Esophagus squamous epithelium (tissue), 5 donors: ENCODE data around the gene PRRC2B. TPM values are rescaled to one million over a fixed set of nuclear protein-coding genes. Genes with fewer than 3 reads are reported as not detected.
A peak's percentile ranks its signal among the peaks of the same experiment; 100 is the strongest.

Source experiments
- DNase-seq: peaks from one replicate; lab custom pipeline; 2025; lab: John Stamatoyannopoulos, UW
- H3K27ac ChIP-seq, 4 donors: fragments of 200-600 bp; sonication (generic); one replicate each; pipeline ENCODE4 v1.5.1; 2016 to 2019; ENCODE audit warnings: mild to moderate bottlenecking in 1 of 4
- H3K27me3 ChIP-seq, 4 donors: fragments of 200-600 bp; sonication (generic); 1 replicate in 3 of 4; 2 replicates in 1 of 4; pipeline versions ENCODE4 v1.5.1 to v1.6.0; 2017 to 2021; ENCODE audit warnings: antibody characterized with exemption in 1 of 4
- H3K36me3 ChIP-seq, 3 donors: fragments of 200-600 bp; sonication (generic); one replicate each; pipeline ENCODE4 v1.5.1; 2016 to 2019
- H3K4me1 ChIP-seq, 3 donors: fragments of 200-600 bp; sonication (generic); one replicate each; pipeline ENCODE4 v1.5.1; 2017 to 2019
- H3K4me3 ChIP-seq, 4 donors: fragments of 200-600 bp; sonication (generic); 1 replicate in 3 of 4; 2 replicates in 1 of 4; pipeline ENCODE4 v1.5.1; 2016 to 2019; ENCODE audit warnings: mild to moderate bottlenecking in 2 of 4, moderate library complexity in 1 of 4
- H3K9me3 ChIP-seq, 3 donors: fragments of 200-600 bp; sonication (generic); one replicate each; pipeline ENCODE4 v1.5.1; 2016 to 2019
- CTCF ChIP-seq, 6 experiments: fragments of 450-650 bp in 4 of 6; fragments of 200-600 bp in 2 of 6; sonication (generic) in 2 of 6; IDR thresholded peaks; one replicate each; pipeline ENCODE4 v1.5.1; 2016 to 2019; ENCODE audit warnings: antibody characterized with exemption in 6 of 6, mild to moderate bottlenecking in 4 of 6, moderate library complexity in 4 of 6
- POLR2A ChIP-seq, 4 donors: fragments of 450-650 bp; IDR thresholded peaks; one replicate each; pipeline ENCODE4 v1.6.1; 2017; ENCODE audit warnings: antibody characterized with exemption in 4 of 4, mild to moderate bottlenecking in 4 of 4, moderate library complexity in 3 of 4
- WGBS, 2 donors: methylation state at CpG; one replicate each; pipeline ENCODE4 v1.1.5; 2018; 5-methylcytosine and 5-hydroxymethylcytosine counted together
- intact Hi-C: fragments of 100-400 bp; cut with DNase I; formaldehyde crosslinking; loops from one replicate; pipeline ENCODE4 v1.15.0; 2022
- total RNA-seq, 4 donors: library from RNA; depleted of rRNA; stranded (reverse); fragments of >200 nt; gene quantifications; one replicate each; pipeline ENCODE4 v1.1.0, GENCODE V29; 2016
- donor health status: DM: yes; HTN: yes; CAD: no.

Gene PRRC2B
- total RNA-seq, 4 donors from 2014 or later = 46.6 to 73.8 (median 62.9) TPM

DNA sequence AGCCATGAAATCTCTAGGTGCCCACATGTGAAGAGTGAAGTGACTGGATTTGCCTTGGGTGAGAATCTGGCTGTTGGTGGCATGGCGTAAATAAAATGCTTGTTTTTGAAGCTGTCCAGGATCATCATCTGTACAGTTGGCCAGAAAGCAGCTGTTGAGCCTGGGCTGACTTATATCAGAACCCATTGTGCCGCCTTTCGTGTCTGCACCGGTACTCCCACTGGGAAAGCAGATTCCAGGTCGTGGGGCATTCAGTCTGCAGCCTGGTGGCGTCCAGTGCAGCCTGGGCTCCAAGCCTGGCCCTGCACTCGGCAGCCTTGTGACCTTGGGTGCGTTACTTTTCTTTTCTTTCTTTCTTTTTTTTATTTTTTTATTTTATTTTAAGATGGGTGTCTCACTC is 27.8 kb downstream of the PRRC2B start:
- H3K27ac ChIP-seq = peak overlapping the region; percentile 6 to 87 (median 66)
- intact Hi-C loops = no loop called here
- 82 to 84% methylated on average over 8 of the region's 8 CpGs for WGBS, 2 donors

GRCh38 chr9:131422241-131422792 is 28.4 kb downstream of the PRRC2B start:
- no peaks in the 10 kb centered on the region for H3K9me3 ChIP-seq
- 22 to 29% methylated on average over 10 to 12 of the region's 12 CpGs for WGBS, 2 donors
- H3K36me3 ChIP-seq = peaks cover 0 to 6% (median 0%) of the 10 kb centered on the region in 3 donors
- H3K27me3 ChIP-seq = no peaks in the 10 kb centered on the region
- intact Hi-C loops = no loop called here
- peaks cover 61 to 91% (median 69%) of the 10 kb centered on the region in 3 donors for H3K4me1 ChIP-seq
- H3K27ac ChIP-seq = peak overlapping the region; percentile 64 to 87 (median 76)
- DNase-seq = no peak
- H3K4me3 ChIP-seq = peak overlapping the region in 1 of 4 donors; percentile 33
- TF ChIP-seq POLR2A (IDR thresholded peaks at IDR 0.05) (no peak), CTCF (IDR thresholded peaks at IDR 0.05) (peak in 4 of 6 experiments; percentile 24 to 54 (median 38))

More for the DNA sequence above, 27.8 kb downstream of the PRRC2B start:
- no peak for DNase-seq
- no peaks in the 10 kb centered on the region for H3K27me3 ChIP-seq
- H3K9me3 ChIP-seq = no peaks in the 10 kb centered on the region
- peaks cover 66 to 97% (median 75%) of the 10 kb centered on the region in 3 donors for H3K4me1 ChIP-seq
- no peak for TF ChIP-seq CTCF (IDR thresholded peaks at IDR 0.05)
- TF ChIP-seq POLR2A (IDR thresholded peaks at IDR 0.05) = no peak
- H3K4me3 ChIP-seq = no peak overlapping the region
- peaks cover 0 to 6% (median 0%) of the 10 kb centered on the region in 3 donors for H3K36me3 ChIP-seq

DNA sequence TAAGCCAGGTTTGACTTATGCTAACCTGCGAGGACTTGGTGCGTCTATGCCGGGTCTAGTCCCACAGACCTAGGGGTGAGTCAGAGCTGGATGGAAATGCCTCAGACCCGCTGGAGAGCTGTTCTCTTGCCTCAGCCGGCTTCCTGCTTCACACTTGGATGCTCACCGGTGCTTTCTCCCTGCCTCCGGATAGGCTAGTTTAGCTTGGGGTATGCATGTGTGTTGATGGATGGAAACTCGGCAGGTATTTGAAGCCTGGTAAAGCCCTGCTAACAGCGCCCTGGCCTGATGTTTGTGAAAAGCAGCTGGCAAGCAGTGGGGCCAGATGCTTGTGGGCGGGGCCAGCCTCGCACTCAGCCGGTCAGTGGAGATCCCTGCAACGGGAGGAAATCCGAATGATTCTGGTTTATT is 29.3 kb downstream of the PRRC2B start:
- no peaks in the 10 kb centered on the region for H3K27me3 ChIP-seq
- intact Hi-C loops = no loop called here
- 11 to 19% methylated on average over 7 to 9 of the region's 14 CpGs for WGBS, 2 donors
- peaks cover 0 to 6% (median 0%) of the 10 kb centered on the region in 3 donors for H3K36me3 ChIP-seq
- H3K9me3 ChIP-seq = no peaks in the 10 kb centered on the region
- H3K4me1 ChIP-seq = peaks cover 52 to 85% (median 60%) of the 10 kb centered on the region in 3 donors
- peak overlapping the region; percentile 64 to 87 (median 76) for H3K27ac ChIP-seq
- H3K4me3 ChIP-seq = peak overlapping the region in 3 of 4 donors; percentile 6 to 33 (median 13)
- DNase-seq = no peak
- TF ChIP-seq CTCF (IDR thresholded peaks at IDR 0.05) = no peak
- TF ChIP-seq POLR2A (IDR thresholded peaks at IDR 0.05) = no peak

DNA sequence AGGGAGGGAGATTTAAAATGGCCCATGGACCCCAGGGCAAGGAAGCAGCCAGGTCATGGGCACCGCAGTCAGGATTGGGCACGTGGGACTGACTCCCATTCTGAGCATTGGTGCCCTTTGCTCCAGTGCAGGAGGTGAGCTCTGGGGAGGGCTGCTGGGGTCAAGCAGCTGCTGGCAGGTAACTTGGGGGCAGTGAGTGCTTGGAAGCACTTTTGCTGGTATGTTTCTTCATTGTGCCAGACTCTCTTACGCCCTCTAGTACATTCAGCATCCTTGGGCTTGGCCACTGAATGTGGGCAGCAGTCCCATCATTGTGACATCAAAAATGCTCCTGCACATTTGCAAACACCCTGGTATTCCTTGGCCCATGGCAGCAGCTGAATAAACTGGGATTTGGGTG is 32.7 kb downstream of the PRRC2B start:
- no peak for DNase-seq
- intact Hi-C loops = no loop called here

DNA sequence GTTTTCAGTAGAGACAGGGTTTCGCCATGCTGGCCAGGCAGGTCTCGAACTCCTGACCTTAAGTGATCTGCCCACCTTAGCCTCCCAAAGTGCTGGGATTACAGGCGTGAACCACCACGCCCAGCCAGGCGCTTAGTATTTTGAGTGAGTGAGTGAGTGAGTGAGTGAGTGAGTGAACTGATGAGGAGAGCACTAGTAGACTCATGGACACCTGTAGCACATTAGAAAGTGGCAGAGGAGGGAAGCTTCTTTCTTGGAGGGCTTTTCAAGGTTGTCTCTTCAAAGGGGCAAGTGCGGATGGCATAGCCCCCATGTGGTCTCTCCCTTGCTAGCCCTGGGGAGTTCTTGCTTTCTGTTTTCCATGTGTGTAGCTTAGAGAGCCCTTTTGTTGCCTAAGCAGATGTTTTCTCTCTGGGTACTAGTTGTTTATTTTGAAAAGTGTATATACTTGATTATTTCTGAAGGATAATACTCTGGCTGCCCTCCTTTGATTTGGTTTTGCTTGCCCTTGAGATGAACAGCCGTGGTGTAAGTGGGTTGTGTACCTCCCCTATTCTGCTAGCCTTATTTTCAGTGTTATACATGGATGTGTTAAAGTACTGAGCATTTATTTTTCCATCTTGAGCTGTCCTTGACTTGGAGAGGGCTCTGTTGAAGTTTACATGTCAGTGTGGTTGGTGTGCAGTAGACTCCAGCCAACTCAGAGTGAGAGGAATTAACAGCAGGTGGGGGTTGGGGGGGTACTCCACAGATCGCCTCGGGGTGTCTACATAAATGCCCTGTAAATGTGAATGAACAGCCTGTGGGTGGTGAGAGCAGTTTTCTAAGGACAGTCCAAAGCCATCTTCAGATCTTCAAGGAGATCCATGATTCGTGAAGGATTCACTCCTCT is 35.5 kb downstream of the PRRC2B start:
- Histone ChIP-seq H3K36me3 (peaks cover 12 to 28% (median 13%) of the 10 kb centered on the region in 3 donors), H3K4me1 (peaks cover 29 to 68% (median 30%) of the 10 kb centered on the region in 3 donors), H3K27ac (peak overlapping the region in 1 of 4 donors; percentile 15), H3K9me3 (no peaks in the 10 kb centered on the region), H3K4me3 (no peak overlapping the region), H3K27me3 (no peaks in the 10 kb centered on the region)
- TF ChIP-seq POLR2A (IDR thresholded peaks at IDR 0.05) (no peak), CTCF (IDR thresholded peaks at IDR 0.05) (no peak)
- intact Hi-C loops = no loop called here
- no peak for DNase-seq
- WGBS, 2 donors = 66 to 72% methylated on average over 10 of the region's 10 CpGs

More for the DNA sequence above, 32.7 kb downstream of the PRRC2B start:
- Histone ChIP-seq H3K4me3 (no peak overlapping the region), H3K4me1 (peaks cover 42 to 73% (median 42%) of the 10 kb centered on the region in 3 donors), H3K27me3 (no peaks in the 10 kb centered on the region), H3K36me3 (peaks cover 0 to 5% (median 0%) of the 10 kb centered on the region in 3 donors), H3K9me3 (no peaks in the 10 kb centered on the region), H3K27ac (no peak overlapping the region)
- WGBS, 2 donors = 92 to 100% methylated on average over 1 to 2 of the region's 3 CpGs
- no peak for TF ChIP-seq POLR2A (IDR thresholded peaks at IDR 0.05)
